Head of caudate nucleus (tissue), 42 donors: Measurements from ENCODE around the gene KLRF2.

Experiments
- DNase-seq, 42 donors: peaks; one replicate each; pipeline versions ENCODE4 v3.0.0 to v3.0.0-alpha.2; 2020 to 2021; ENCODE audit warnings: mixed read lengths in 7 of 42
- intact Hi-C: fragments of 100-400 bp; cut with DNase I; formaldehyde crosslinking; loops from one replicate; pipeline ENCODE4 v1.15.0; 2022

KLRF2 gene

GRCh38 chr12:9880532-9881078, 684 bp upstream of the KLRF2 start:
- intact Hi-C loops: no loop called here
- DNase-seq: no peak

- DNase-seq: no peak
- intact Hi-C loops: no loop called here
These were observed 699 bp downstream of the KLRF2 start for GRCh38 chr12:9881988-9882387.

- intact Hi-C loops: no loop called here
- no peak for DNase-seq
These were observed 1.9 kb downstream of the KLRF2 start for GRCh38 chr12:9883175-9883574.

GRCh38 chr12:9888665-9889273, 7.5 kb downstream of the KLRF2 start:
- intact Hi-C loops: no loop called here
- no peak for DNase-seq

GRCh38 chr12:9895215-9895971, 14.1 kb downstream of the KLRF2 start:
- DNase-seq: no peak
- intact Hi-C loops: no loop called here

GRCh38 chr12:9897535-9897934, 16.2 kb downstream of the KLRF2 start:
- intact Hi-C loops: no loop called here
- no peak for DNase-seq

- intact Hi-C loops: no loop called here
These were observed 17.9 kb downstream of the KLRF2 start for GRCh38 chr12:9899209-9899608.

GRCh38 chr12:9900930-9901329, 19.6 kb downstream of the KLRF2 start:
- DNase-seq: no peak
- intact Hi-C loops: no loop called here

More at GRCh38 chr12:9899209-9899608, 17.9 kb downstream of the KLRF2 start:
- no peak for DNase-seq

- DNase-seq: no peak
- intact Hi-C loops: no loop called here
These were observed 21.4 kb downstream of the KLRF2 start for GRCh38 chr12:9902539-9903228.

- intact Hi-C loops: no loop called here
These were observed 25.6 kb downstream of the KLRF2 start for GRCh38 chr12:9906873-9907272.

GRCh38 chr12:9907769-9908168, 26.5 kb downstream of the KLRF2 start:
- intact Hi-C loops: no loop called here
- no peak for DNase-seq

More at GRCh38 chr12:9906873-9907272, 25.6 kb downstream of the KLRF2 start:
- no peak for DNase-seq

GRCh38 chr12:9908350-9908749, 27.1 kb downstream of the KLRF2 start:
- no peak for DNase-seq
- intact Hi-C loops: no loop called here

- DNase-seq: no peak
- intact Hi-C loops: no loop called here
These were observed 28.4 kb downstream of the KLRF2 start for GRCh38 chr12:9909724-9910123.

- intact Hi-C loops: no loop called here
- DNase-seq: no peak
These were observed 29.6 kb downstream of the KLRF2 start for GRCh38 chr12:9910716-9911421.

GRCh38 chr12:9911708-9912107, 30.4 kb downstream of the KLRF2 start:
- intact Hi-C loops: no loop called here
- DNase-seq: no peak

GRCh38 chr12:9919443-9919842, 38.2 kb downstream of the KLRF2 start:
- no peak for DNase-seq
- intact Hi-C loops: no loop called here

- intact Hi-C loops: loop anchor here (10.0 kb wide), 1 partner anchor 106 kb away; no protein-coding TSS in a partner anchor
These were observed 39.2 kb downstream of the KLRF2 start for GRCh38 chr12:9920451-9920850.

GRCh38 chr12:9922429-9922828, 41.1 kb downstream of the KLRF2 start:
- no peak for DNase-seq
- intact Hi-C loops: loop anchor here (10.0 kb wide), 1 partner anchor 108 kb away; no protein-coding TSS in a partner anchor

More at GRCh38 chr12:9920451-9920850, 39.2 kb downstream of the KLRF2 start:
- no peak for DNase-seq
